ENCODE data around the gene HM13. TPM values are rescaled to one million over a fixed set of nuclear protein-coding genes. Genes with fewer than 3 reads are reported as not detected.

The HM13 gene
- polyA plus RNA-seq, 2 of the 4 experiments (the other 2 are of a cell fraction) = 164 to 178 TPM

DNA sequence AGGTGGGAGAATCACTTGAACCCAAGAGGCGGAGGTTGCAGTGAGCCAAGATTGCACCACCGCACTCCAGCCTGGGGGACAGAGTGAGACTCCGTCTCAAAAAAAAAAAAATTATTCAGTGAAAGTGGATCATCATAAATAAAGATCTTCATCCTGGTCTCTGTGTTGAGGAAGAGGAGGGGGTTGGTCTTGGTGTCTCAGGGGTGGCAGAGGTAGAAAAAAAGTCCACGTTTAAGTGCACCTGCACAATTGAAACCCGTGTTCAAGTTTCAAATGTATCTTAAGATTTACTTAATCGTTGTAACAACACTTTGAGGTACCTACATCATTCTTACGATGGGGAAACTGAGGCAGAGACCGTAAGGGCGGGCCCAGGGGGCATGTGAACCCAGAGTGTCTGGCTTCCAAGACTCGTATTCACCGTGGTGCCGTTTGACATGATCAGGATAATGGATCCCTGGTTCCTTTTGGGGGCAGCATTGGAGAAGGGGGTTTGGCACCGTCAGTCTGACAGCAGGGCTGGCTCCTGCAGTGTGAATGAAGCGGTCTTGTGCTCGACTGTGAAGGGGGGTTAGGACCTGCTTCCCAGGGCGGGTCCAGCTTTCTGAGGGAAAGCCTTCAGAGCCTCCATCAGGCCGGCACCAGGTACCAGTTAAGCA, 57.9 kb downstream of the HM13 start (continued):
- TF ChIP-seq HDAC2 (IDR thresholded peaks at IDR 0.05) = peak; percentile 15; the same call in 1 of the 2 replicates
- TF ChIP-seq POLR2A (IDR thresholded peaks at IDR 0.05; ENCODE audit: low read length) = no peak; the same call in 1 of the 2 replicates
- TF ChIP-seq, protein P1, sequence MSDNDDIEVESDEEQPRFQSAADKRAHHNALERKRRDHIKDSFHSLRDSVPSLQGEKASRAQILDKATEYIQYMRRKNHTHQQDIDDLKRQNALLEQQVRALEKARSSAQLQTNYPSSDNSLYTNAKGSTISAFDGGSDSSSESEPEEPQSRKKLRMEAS (IDR thresholded peaks at IDR 0.05) = no peak
- TF ChIP-seq JUNB (IDR thresholded peaks at IDR 0.05) = no peak
- TF ChIP-seq, protein P2, sequence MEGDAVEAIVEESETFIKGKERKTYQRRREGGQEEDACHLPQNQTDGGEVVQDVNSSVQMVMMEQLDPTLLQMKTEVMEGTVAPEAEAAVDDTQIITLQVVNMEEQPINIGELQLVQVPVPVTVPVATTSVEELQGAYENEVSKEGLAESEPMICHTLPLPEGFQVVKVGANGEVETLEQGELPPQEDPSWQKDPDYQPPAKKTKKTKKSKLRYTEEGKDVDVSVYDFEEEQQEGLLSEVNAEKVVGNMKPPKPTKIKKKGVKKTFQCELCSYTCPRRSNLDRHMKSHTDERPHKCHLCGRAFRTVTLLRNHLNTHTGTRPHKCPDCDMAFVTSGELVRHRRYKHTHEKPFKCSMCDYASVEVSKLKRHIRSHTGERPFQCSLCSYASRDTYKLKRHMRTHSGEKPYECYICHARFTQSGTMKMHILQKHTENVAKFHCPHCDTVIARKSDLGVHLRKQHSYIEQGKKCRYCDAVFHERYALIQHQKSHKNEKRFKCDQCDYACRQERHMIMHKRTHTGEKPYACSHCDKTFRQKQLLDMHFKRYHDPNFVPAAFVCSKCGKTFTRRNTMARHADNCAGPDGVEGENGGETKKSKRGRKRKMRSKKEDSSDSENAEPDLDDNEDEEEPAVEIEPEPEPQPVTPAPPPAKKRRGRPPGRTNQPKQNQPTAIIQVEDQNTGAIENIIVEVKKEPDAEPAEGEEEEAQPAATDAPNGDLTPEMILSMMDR (IDR thresholded peaks at IDR 0.05) = no peak; the same call in 2 of the 3 replicates
- TF ChIP-seq, protein P3, sequence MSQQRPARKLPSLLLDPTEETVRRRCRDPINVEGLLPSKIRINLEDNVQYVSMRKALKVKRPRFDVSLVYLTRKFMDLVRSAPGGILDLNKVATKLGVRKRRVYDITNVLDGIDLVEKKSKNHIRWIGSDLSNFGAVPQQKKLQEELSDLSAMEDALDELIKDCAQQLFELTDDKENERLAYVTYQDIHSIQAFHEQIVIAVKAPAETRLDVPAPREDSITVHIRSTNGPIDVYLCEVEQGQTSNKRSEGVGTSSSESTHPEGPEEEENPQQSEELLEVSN (IDR thresholded peaks at IDR 0.05; ENCODE audit: borderline replicate concordance, low read depth) = no peak
- TF ChIP-seq HEYL (CRISPR knock-in tag; IDR thresholded peaks at IDR 0.05) = peak; percentile 94

DNA sequence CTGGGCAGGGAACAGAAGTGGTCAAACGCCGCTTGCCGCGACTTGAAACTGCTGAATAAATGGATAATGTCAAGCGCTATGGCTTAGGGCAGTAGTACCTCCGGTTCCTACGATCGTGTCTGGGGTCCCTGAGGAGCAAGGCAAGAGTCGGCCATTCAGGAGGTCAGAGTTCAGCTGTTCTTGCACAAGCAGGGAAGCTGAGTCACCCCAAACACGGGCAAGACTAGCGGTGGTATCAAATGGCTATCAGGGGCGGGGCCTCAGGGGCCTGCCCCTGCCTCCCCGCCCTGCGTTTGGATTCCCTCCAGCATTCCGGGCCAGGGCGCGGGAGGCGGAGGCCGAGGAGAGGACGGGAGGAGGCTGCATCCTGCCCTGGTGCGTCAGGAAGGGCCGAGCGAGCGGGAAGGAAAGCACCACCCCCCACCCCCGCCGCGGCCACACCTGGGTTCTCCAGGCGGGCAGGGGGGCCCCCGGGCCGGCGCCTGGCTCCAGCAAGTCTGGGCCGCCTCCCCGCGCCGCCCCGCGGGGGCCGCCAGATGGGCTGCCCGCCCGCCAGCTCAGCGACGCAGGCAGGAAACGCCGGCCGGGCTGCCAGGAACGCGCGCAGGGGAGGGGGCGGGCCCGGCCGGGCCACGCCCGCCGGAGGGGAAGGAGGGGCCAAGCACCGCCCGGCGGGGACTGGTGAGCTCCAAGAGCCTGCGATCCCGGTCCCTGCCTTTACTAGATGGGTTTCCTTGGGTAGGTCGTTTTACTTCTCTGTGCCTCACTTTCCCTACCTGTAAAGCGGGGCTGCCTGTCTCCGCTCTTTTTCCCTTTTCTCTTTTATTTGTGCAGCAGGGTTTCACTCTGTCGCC, 58.7 kb downstream of the HM13 start:
- peak overlapping the region; percentile 89 for H3K4me2 ChIP-seq
- 0% methylated on average over 32 of the region's 63 CpGs for WGBS (ENCODE audit: missing lambda C conversion rate)
- ChIA-PET CTCF (interaction anchor here (1.3 to 28.4 kb wide), 6 partner anchors 14 to 150 kb away, joined by 4 to 903 read pairs (median 54); partner anchors contain the start of genes BCL2L1 and ID1), POLR2A (interaction anchor here (0.6 to 3.6 kb wide), 14 partner anchors 10 to 151 kb away, joined by 3 to 214 read pairs (median 12); partner anchors contain the start of genes BCL2L1 and ID1)
- ATAC-seq (peak; percentile 79), DNase-seq (ENCODE audit: low read depth in 1 of 2, low spot score in 1 of 2) (peak; percentile 83 to 99), FAIRE-seq (no peak)
- peaks cover 53% of the 10 kb centered on the region for H3K4me1 ChIP-seq
- H3K9me3 ChIP-seq = no peaks in the 10 kb centered on the region
- peak overlapping the region; percentile 62 for H3K4me3 ChIP-seq
- peak overlapping the region; percentile 93 to 99 for H3K27ac ChIP-seq
- TF ChIP-seq NFE2L2 (conservative IDR thresholded peaks at IDR 0.05; ENCODE audit: low read length) (peak; percentile 57), POLR2AphosphoS2 (conservative IDR thresholded peaks at IDR 0.05; ENCODE audit: low read length) (peak; percentile 95), ZNF302 (CRISPR knock-in tag; IDR thresholded peaks at IDR 0.05) (peak; percentile 80), MAFK (IDR thresholded peaks at IDR 0.05; ENCODE audit: partially characterized antibody) (peak; percentile 88), JUNB (IDR thresholded peaks at IDR 0.05) (peak; percentile 75), CBX2 (IDR thresholded peaks at IDR 0.05; ENCODE audit: borderline replicate concordance, low read depth) (no peak), RARB (CRISPR knock-in tag; IDR thresholded peaks at IDR 0.05) (peak; percentile 94), HOXB13 (CRISPR knock-in tag; IDR thresholded peaks at IDR 0.05; ENCODE audit: low read depth) (peak; percentile 29), BHLHE40 (IDR thresholded peaks at IDR 0.05; ENCODE audit: low read depth, low read length) (no peak), JUN (IDR thresholded peaks at IDR 0.05) (peak; percentile 95 to 99), TP53 (CRISPR knock-in tag; IDR thresholded peaks at IDR 0.05) (peak; percentile 88), FOXS1 (CRISPR knock-in tag; IDR thresholded peaks at IDR 0.05) (peak; percentile 84), HEYL (CRISPR knock-in tag; IDR thresholded peaks at IDR 0.05) (peak; percentile 79), RCOR1 (IDR thresholded peaks at IDR 0.05; ENCODE audit: low read depth, low read length) (no peak), EHF (CRISPR knock-in tag; IDR thresholded peaks at IDR 0.05) (peak; percentile 93), RFX5 (IDR thresholded peaks at IDR 0.05) (0 out of 2 replicates have a peak, but pooled peaks have one; percentile 21), RNF2 (IDR thresholded peaks at IDR 0.05; ENCODE audit: borderline replicate concordance, low read depth) (no peak), HOXB5 (CRISPR knock-in tag; IDR thresholded peaks at IDR 0.05) (peak; percentile 93), CEBPB (IDR thresholded peaks at IDR 0.05) (peak; percentile 93 to 99), RAD21 (conservative IDR thresholded peaks at IDR 0.05 in 1 of 2, IDR thresholded peaks at IDR 0.05 in 1 of 2) (peak in 1 of 2 experiments; percentile 44; a peak in 3 of 5 replicates), ZSCAN20 (CRISPR knock-in tag; IDR thresholded peaks at IDR 0.05) (peak; percentile 77; the same call in 1 of the 2 replicates)
- TF ChIP-seq, protein P4, sequence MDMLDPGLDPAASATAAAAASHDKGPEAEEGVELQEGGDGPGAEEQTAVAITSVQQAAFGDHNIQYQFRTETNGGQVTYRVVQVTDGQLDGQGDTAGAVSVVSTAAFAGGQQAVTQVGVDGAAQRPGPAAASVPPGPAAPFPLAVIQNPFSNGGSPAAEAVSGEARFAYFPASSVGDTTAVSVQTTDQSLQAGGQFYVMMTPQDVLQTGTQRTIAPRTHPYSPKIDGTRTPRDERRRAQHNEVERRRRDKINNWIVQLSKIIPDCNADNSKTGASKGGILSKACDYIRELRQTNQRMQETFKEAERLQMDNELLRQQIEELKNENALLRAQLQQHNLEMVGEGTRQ (IDR thresholded peaks at IDR 0.05) = no peak
- TF ChIP-seq, protein P5, sequence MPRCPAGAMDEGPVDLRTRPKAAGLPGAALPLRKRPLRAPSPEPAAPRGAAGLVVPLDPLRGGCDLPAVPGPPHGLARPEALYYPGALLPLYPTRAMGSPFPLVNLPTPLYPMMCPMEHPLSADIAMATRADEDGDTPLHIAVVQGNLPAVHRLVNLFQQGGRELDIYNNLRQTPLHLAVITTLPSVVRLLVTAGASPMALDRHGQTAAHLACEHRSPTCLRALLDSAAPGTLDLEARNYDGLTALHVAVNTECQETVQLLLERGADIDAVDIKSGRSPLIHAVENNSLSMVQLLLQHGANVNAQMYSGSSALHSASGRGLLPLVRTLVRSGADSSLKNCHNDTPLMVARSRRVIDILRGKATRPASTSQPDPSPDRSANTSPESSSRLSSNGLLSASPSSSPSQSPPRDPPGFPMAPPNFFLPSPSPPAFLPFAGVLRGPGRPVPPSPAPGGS (IDR thresholded peaks at IDR 0.05) = peak; percentile 93
- TF ChIP-seq, protein P6, sequence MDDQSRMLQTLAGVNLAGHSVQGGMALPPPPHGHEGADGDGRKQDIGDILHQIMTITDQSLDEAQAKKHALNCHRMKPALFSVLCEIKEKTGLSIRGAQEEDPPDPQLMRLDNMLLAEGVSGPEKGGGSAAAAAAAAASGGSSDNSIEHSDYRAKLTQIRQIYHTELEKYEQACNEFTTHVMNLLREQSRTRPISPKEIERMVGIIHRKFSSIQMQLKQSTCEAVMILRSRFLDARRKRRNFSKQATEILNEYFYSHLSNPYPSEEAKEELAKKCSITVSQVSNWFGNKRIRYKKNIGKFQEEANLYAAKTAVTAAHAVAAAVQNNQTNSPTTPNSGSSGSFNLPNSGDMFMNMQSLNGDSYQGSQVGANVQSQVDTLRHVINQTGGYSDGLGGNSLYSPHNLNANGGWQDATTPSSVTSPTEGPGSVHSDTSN (IDR thresholded peaks at IDR 0.05) = no peak; the same call in none of the 2 replicates
- TF ChIP-seq, protein P1 (IDR thresholded peaks at IDR 0.05) = peak; percentile 75
- TF ChIP-seq, protein P3 (IDR thresholded peaks at IDR 0.05; ENCODE audit: borderline replicate concordance, low read depth) = peak; percentile 78

Measured in A549 (cell line).